IMR-90 (cell line): ENCODE data around the gene CAPN2. TPM values are rescaled to one million over a fixed set of nuclear protein-coding genes. Genes with fewer than 3 reads are reported as not detected.

Source experiments
- ATAC-seq: fragments of 200-7000 bp; cut with Tn5 transposase; 2 replicates; pipeline ENCODE4 v1.9.1; 2020; ENCODE audit warnings: low read depth, mild to moderate bottlenecking, moderate library complexity
- BruUV-seq: library from RNA; stranded (reverse); fragments of 400-500 nt; replicated peaks from 2 replicates; lab custom pipeline; 2021; lab: Mats Ljungman, UMichigan
- CTCF ChIA-PET: fragments of 300-600 bp; formaldehyde crosslinking; extraction: SDS; loops from one replicate; lab custom pipeline; 2021; ENCODE audit warnings: antibody characterized with exemption; lab: Yijun Ruan, JAX
- POLR2A ChIA-PET: fragments of 300-600 bp; sonication (Branson Sonifier 250); formaldehyde crosslinking; loops from one replicate; lab custom pipeline; 2022; ENCODE audit warnings: antibody characterized with exemption; ENCODE audit not compliant: unreplicated experiment; lab: Charles Lee
- DNase-seq: peaks from one replicate; pipeline ENCODE4 v3.0.0; 2013
- H2AFZ ChIP-seq: replicated peaks from 2 replicates; pipeline ENCODE3; 2013; ENCODE audit warnings: low read length, mild to moderate bottlenecking; ENCODE audit not compliant: poor library complexity
- H2AK5ac ChIP-seq: 2 replicates; pipeline ENCODE4 v1.6.1; 2013; ENCODE audit warnings: low read depth, low read length, inconsistent platforms
- H2AK9ac ChIP-seq: replicated peaks from 2 replicates; pipeline ENCODE3; 2013; ENCODE audit warnings: mild to moderate bottlenecking, low read depth, low read length, moderate library complexity; ENCODE audit not compliant: poor library complexity
- H2BK120ac ChIP-seq: 2 replicates; pipeline ENCODE4 v1.6.1; 2013; ENCODE audit warnings: low read depth, low read length, inconsistent platforms
- H2BK15ac ChIP-seq: 3 replicates; pipeline ENCODE4 v1.6.1; 2013; ENCODE audit warnings: low read depth, low read length, inconsistent platforms
- H2BK20ac ChIP-seq: 2 replicates; pipeline ENCODE4 v1.6.1; 2013; ENCODE audit warnings: low read depth, mild to moderate bottlenecking, inconsistent platforms, low read length, moderate library complexity
- H2BK5ac ChIP-seq: 2 replicates; pipeline ENCODE4 v1.6.1; 2013; ENCODE audit warnings: mild to moderate bottlenecking, low read depth, low read length, inconsistent platforms; ENCODE audit not compliant: poor library complexity, severe bottlenecking
- H3K14ac ChIP-seq: replicated peaks from 2 replicates; pipeline ENCODE4 v1.6.1; 2013; ENCODE audit warnings: low read depth, low read length, inconsistent platforms
- H3K18ac ChIP-seq: 2 replicates; pipeline ENCODE4 v1.6.1; 2013; ENCODE audit warnings: low read depth, low read length, control low read depth
- H3K23ac ChIP-seq: 2 replicates; pipeline ENCODE4 v1.6.1; 2013; ENCODE audit warnings: low read depth, low read length, inconsistent platforms
- H3K27ac ChIP-seq: 2 replicates; pipeline ENCODE4 v1.5.1; 2013; ENCODE audit warnings: mild to moderate bottlenecking, control low read depth, low read length; ENCODE audit not compliant: insufficient read depth
- H3K27me3 ChIP-seq: 2 replicates; pipeline ENCODE4 v1.6.1; 2013; ENCODE audit warnings: low read length; ENCODE audit not compliant: control insufficient read depth, insufficient read depth
- H3K36me3 ChIP-seq: 2 replicates; pipeline ENCODE4 v1.6.1; 2013; ENCODE audit warnings: low read length, mixed read lengths; ENCODE audit not compliant: control insufficient read depth, insufficient read depth
- H3K4ac ChIP-seq: 2 replicates; pipeline ENCODE4 v1.6.1; 2013; ENCODE audit warnings: low read depth, low read length, inconsistent platforms
- H3K4me1 ChIP-seq: 2 replicates; pipeline ENCODE4 v1.6.1; 2013; ENCODE audit warnings: low read length, mixed read lengths; ENCODE audit not compliant: control insufficient read depth, insufficient read depth
- H3K4me2 ChIP-seq: 2 replicates; pipeline ENCODE4 v1.6.1; 2013; ENCODE audit warnings: low read depth, mild to moderate bottlenecking, control low read depth, low read length, moderate library complexity
- H3K4me3 ChIP-seq: 2 replicates; pipeline ENCODE4 v1.5.1; 2013; ENCODE audit warnings: low read depth, mild to moderate bottlenecking, control low read depth, low read length, moderate library complexity; ENCODE audit not compliant: insufficient read depth
- H3K56ac ChIP-seq: 2 replicates; pipeline ENCODE4 v1.6.1; 2013; ENCODE audit warnings: low read length, inconsistent platforms; ENCODE audit not compliant: insufficient read depth; ENCODE audit errors: extremely low read depth
- H3K79me1 ChIP-seq, 2 experiments: 2 replicates each; pipeline ENCODE4 v1.6.1; 2013; ENCODE audit warnings: low read length in 2 of 2, inconsistent platforms in 1 of 2, low read depth in 1 of 2
- H3K9ac ChIP-seq: 2 replicates; pipeline ENCODE4 v1.6.1; 2013; ENCODE audit warnings: low read depth, low read length, control low read depth
- H3K9me1 ChIP-seq: 2 replicates; pipeline ENCODE4 v1.6.1; 2013; ENCODE audit warnings: low read length, inconsistent platforms; ENCODE audit not compliant: insufficient read depth
- H3K9me3 ChIP-seq: 2 replicates; pipeline ENCODE4 v1.6.1; 2013; ENCODE audit warnings: low read length; ENCODE audit not compliant: control insufficient read depth, insufficient read depth
- H4K20me1 ChIP-seq: 2 replicates; pipeline ENCODE4 v1.6.1; 2013; ENCODE audit warnings: low read length, inconsistent platforms; ENCODE audit not compliant: insufficient read depth
- H4K5ac ChIP-seq: 2 replicates; pipeline ENCODE4 v1.6.1; 2013; ENCODE audit warnings: mild to moderate bottlenecking, low read depth, low read length, control low read depth
- H4K8ac ChIP-seq, 2 experiments: 2 replicates each; pipeline ENCODE4 v1.6.1; 2013; ENCODE audit warnings: low read depth in 2 of 2, low read length in 2 of 2, control low read depth in 1 of 2, inconsistent platforms in 1 of 2
- H4K91ac ChIP-seq: 2 replicates; pipeline ENCODE4 v1.6.1; 2013; ENCODE audit warnings: low read depth, low read length, inconsistent platforms; ENCODE audit not compliant: insufficient read depth
- CEBPB ChIP-seq: IDR thresholded peaks from 2 replicates; pipeline ENCODE4 v1.6.1; 2012; ENCODE audit warnings: low read depth, low read length, improper control_type of control experiment
- FOS ChIP-seq: fragments of 150-350 bp; IDR thresholded peaks from 2 replicates; pipeline ENCODE4 v1.6.1; 2016; ENCODE audit warnings: low read depth, low read length
- MAZ ChIP-seq: IDR thresholded peaks from 2 replicates; pipeline ENCODE4 v1.6.1; 2012; ENCODE audit warnings: low read depth, mild to moderate bottlenecking, low read length, improper control_type of control experiment, moderate library complexity, borderline replicate concordance
- NFE2L2 ChIP-seq: fragments of 150-350 bp; IDR thresholded peaks from 2 replicates; pipeline ENCODE4 v1.6.1; 2016; ENCODE audit warnings: low read depth, mild to moderate bottlenecking, low read length
- SMC3 ChIP-seq: fragments of 150-350 bp; IDR thresholded peaks from 2 replicates; pipeline ENCODE4 v1.6.1; 2016; ENCODE audit warnings: low read depth, mild to moderate bottlenecking, antibody characterized with exemption, low read length, moderate library complexity
- USF2 ChIP-seq: fragments of 150-350 bp; IDR thresholded peaks from 2 replicates; pipeline ENCODE4 v1.6.1; 2017; ENCODE audit warnings: mild to moderate bottlenecking, antibody characterized with exemption, low read length, low read depth
- WGBS, 2 experiments: methylation state at CpG; one replicate each; pipeline versions ENCODE4 v1.1.5 to v1.1.7; 2013; ENCODE audit warnings: missing lambda C conversion rate in 2 of 2; ENCODE audit not compliant: insufficient read length in 1 of 2; ENCODE audit errors: extremely low coverage in 2 of 2; 5-methylcytosine and 5-hydroxymethylcytosine counted together
- dilution Hi-C: fragments of 300-500 bp; cut with HindIII; formaldehyde crosslinking; loops from one replicate; pipeline ENCODE4 v1.14.3; 2018; ENCODE audit warnings: low sequenced_read_pairs; ENCODE audit not compliant: unreplicated experiment
- in situ Hi-C: fragments of 300-500 bp; cut with MboI; formaldehyde crosslinking; loops from 3 replicates; pipeline ENCODE4 v1.14.3; 2019; ENCODE audit warnings: low sequenced_read_pairs, inconsistent platforms, mixed read lengths
- intact Hi-C: fragments of 100-400 bp; cut with micrococcal nuclease; formaldehyde crosslinking; loops from 2 replicates; pipeline ENCODE4 v1.10.0; 2022
- polyA plus RNA-seq, 3 experiments: library from polyadenylated mRNA; depleted of rRNA; stranded (reverse); fragments of >200 nt; gene quantifications; 2 replicates each; pipeline ENCODE4 v1.2.3, GENCODE V29; 2012; ENCODE audit warnings: low replicate concordance in 1 of 3
- total RNA-seq: library from RNA; depleted of rRNA; stranded (reverse); fragments of >200 nt; gene quantifications from 2 replicates; pipeline ENCODE4 v1.2.3, GENCODE V29; 2012

CAPN2 gene
- total and polyA plus RNA-seq, 2 of the 4 experiments (the other 2 are of a cell fraction), result 339 to 430 TPM

GRCh38 chr1:223682502-223682901 lies 29.8 kb upstream of the CAPN2 start:
- no TSS peak for BruUV-seq
- no peak overlapping the region for H3K4ac ChIP-seq
- peaks cover 29% of the 10 kb centered on the region for H3K27me3 ChIP-seq
- TF ChIP-seq FOS (no peak), USF2 (no peak), SMC3 (no peak), MAZ (no peak), CEBPB (no peak), NFE2L2 (no peak)
- in situ Hi-C loops, result loop anchor here (5.0 kb wide), 1 partner anchor 545 kb away; no protein-coding TSS in a partner anchor
- CTCF ChIA-PET, result interaction anchor here (1.6 kb wide), 1 partner anchor 549 kb away, joined by 11 read pairs; no protein-coding TSS in a partner anchor
- WGBS, 2 experiments, result 86% methylated on average over 1 of the region's 3 CpGs; no CpG with 5 or more reads in 1 of the 2 experiments
- no peak overlapping the region for H3K4me3 ChIP-seq
- H2AK5ac ChIP-seq, result no peak overlapping the region
- no peaks in the 10 kb centered on the region for H3K9me3 ChIP-seq
- no peak overlapping the region for H3K9ac ChIP-seq
- H3K14ac ChIP-seq, result no peak overlapping the region
- H4K5ac ChIP-seq, result no peak overlapping the region
- H2BK15ac ChIP-seq, result no peak overlapping the region
- no peak overlapping the region for H2BK20ac ChIP-seq
- dilution Hi-C loops, result no loop called here
- H4K20me1 ChIP-seq, result no peaks in the 10 kb centered on the region
- POLR2A ChIA-PET, result no interaction called here
- DNase-seq, result no peak
- H3K23ac ChIP-seq, result no peak overlapping the region
- no peak overlapping the region for H4K91ac ChIP-seq
- no peaks in the 10 kb centered on the region for H3K4me1 ChIP-seq
- no peaks in the 10 kb centered on the region for H3K9me1 ChIP-seq
- H3K27ac ChIP-seq, result no peak overlapping the region
- no peak overlapping the region for H2BK5ac ChIP-seq
- no peak overlapping the region for H2AFZ ChIP-seq
- H3K4me2 ChIP-seq, result no peak overlapping the region
- no peaks in the 10 kb centered on the region for H3K36me3 ChIP-seq
- H2BK120ac ChIP-seq, result no peak overlapping the region
- no peaks in the 10 kb centered on the region for H3K79me1 ChIP-seq
- no peak overlapping the region for H4K8ac ChIP-seq
- no peak for ATAC-seq
- H3K56ac ChIP-seq, result no peak overlapping the region
- no peak overlapping the region for H2AK9ac ChIP-seq
- intact Hi-C loops, result loop anchor here (5.0 kb wide), 1 partner anchor 885 kb away; no protein-coding TSS in a partner anchor
- H3K18ac ChIP-seq, result no peak overlapping the region
